Sigmoid colon (tissue), 7 donors: ENCODE data around the gene LRRC46. TPM values are rescaled to one million over a fixed set of nuclear protein-coding genes. Genes with fewer than 3 reads are reported as not detected.
A peak's percentile ranks its signal among the peaks of the same experiment; 100 is the strongest.

Source experiments
- DNase-seq: peaks from one replicate; pipeline ENCODE4 v3.0.0-alpha.2; 2019
- H3K27ac ChIP-seq, 4 donors: fragments of 200-600 bp; sonication (generic); one replicate each; pipeline ENCODE4 v1.5.1; 2016 to 2019; ENCODE audit warnings: mild to moderate bottlenecking in 1 of 4
- H3K27me3 ChIP-seq, 3 donors: fragments of 200-600 bp; sonication (generic); one replicate each; pipeline ENCODE4 v1.5.1; 2019; ENCODE audit warnings: mild to moderate bottlenecking in 1 of 3
- H3K36me3 ChIP-seq, 4 donors: fragments of 200-600 bp; sonication (generic); one replicate each; pipeline ENCODE4 v1.5.1; 2016 to 2019
- H3K4me1 ChIP-seq, 4 donors: fragments of 200-600 bp; sonication (generic); one replicate each; pipeline ENCODE4 v1.5.1; 2017 to 2019
- H3K4me3 ChIP-seq, 4 donors: fragments of 200-600 bp; sonication (generic); one replicate each; pipeline ENCODE4 v1.5.1; 2017 to 2019; ENCODE audit warnings: mild to moderate bottlenecking in 2 of 4, moderate library complexity in 1 of 4
- H3K9me3 ChIP-seq, 4 donors: fragments of 200-600 bp in 3 of 4; sonication (generic) in 3 of 4; one replicate each; pipeline versions ENCODE4 v1.5.1 to v1.6.1; 2013 to 2019
- EP300 ChIP-seq, 4 donors: sonication (generic); formaldehyde crosslinking; IDR thresholded peaks; one replicate each; pipeline ENCODE4 v1.6.1; 2017; ENCODE audit warnings: antibody characterized with exemption in 4 of 4
- POLR2A ChIP-seq, 2 donors: fragments of 450-650 bp; IDR thresholded peaks; one replicate each; pipeline ENCODE4 v1.6.1; 2016; ENCODE audit warnings: antibody characterized with exemption in 2 of 2, mild to moderate bottlenecking in 2 of 2, moderate library complexity in 2 of 2
- POLR2AphosphoS5 ChIP-seq, 4 donors: sonication (generic); formaldehyde crosslinking; IDR thresholded peaks; one replicate each; pipeline ENCODE4 v1.6.1; 2017; ENCODE audit warnings: antibody characterized with exemption in 4 of 4
- WGBS, 2 donors: extraction: QIAGEN DNeasy Blood & Tissue Kit; methylation state at CpG; one replicate each; pipeline ENCODE4 v1.1.7; 2013; 5-methylcytosine and 5-hydroxymethylcytosine counted together
- intact Hi-C: fragments of 100-400 bp; cut with DNase I; formaldehyde crosslinking; loops from one replicate; pipeline ENCODE4 v1.15.1; 2023
- polyA plus RNA-seq, 3 donors: library from polyadenylated mRNA; stranded (reverse); fragments of 200-250 nt; gene quantifications; one replicate each; pipeline ENCODE4 v1.2.3, GENCODE V29; 2013
- total RNA-seq, 4 donors: library from RNA; depleted of rRNA; stranded (reverse); fragments of >200 nt; gene quantifications; one replicate each; pipeline ENCODE4 v1.1.0, GENCODE V29; 2016
- TF ChIP-seq, protein P1 (sequence below), 4 experiments: fragments of 450-650 bp in 3 of 4; fragments of 200-600 bp in 1 of 4; IDR thresholded peaks; one replicate each; pipeline ENCODE4 v1.5.1; 2016 to 2019; ENCODE audit warnings: antibody characterized with exemption in 4 of 4, mild to moderate bottlenecking in 3 of 4, moderate library complexity in 2 of 4
- donor health status: healthy with polysubstance abuse.
- donor health status: Bipolar disorder and iron deficiency.
- donor health status: healthy.

LRRC46 gene
- total and polyA plus RNA-seq, 7 donors: 0.28 to 0.48 (median 0.36) TPM; not detected in 4

DNA sequence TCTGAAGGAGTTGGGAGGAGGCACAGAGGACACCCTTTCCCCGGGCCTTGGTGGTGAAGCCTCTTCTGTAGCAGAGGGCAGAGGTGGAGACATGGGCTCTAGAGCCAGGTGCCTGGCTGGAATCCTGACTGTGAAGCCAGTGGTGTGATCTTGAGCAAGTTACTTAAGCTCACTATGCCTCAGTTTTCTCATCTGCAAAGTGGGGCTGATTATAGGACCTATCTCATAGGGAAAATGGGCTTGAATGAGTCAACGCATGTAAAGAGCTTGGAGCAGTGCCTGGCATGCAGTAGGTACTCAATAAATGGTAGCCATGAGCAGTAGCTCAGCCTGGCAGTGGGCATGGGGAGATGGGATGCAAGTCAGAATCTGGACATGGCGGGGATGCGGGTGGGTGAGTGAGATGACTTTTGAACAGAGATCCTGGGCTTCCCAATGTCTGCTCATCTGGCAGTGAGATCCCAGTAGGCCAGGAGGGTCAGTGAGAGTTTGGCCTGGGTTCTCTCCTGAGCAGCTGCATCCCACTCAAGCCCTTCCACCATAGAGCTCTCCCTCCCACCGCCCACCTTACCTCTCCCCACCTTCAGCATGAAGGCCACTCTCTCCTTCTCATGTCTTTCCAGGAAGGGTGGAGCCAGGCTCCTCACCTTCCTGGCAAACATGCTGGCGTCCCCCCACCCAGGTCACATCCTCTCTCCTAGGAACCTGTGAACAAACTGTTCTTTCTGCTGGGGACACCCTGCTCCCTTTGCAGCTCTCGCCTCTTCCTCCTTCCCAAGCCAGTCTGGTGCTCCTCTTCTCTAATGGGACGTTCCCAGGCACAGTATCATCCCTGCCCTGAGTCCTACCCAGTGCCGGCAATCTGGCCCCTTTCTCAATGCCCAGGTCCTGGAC lies 51.5 kb downstream of the LRRC46 start:
- Histone ChIP-seq H3K9me3 (no peaks in the 10 kb centered on the region), H3K4me3 (peak overlapping the region in 2 of 4 donors; percentile 10 to 19), H3K27ac (peak overlapping the region in 2 of 4 donors; percentile 25 to 40), H3K27me3 (peaks cover 0 to 12% (median 7%) of the 10 kb centered on the region in 3 donors), H3K36me3 (no peaks in the 10 kb centered on the region), H3K4me1 (peaks cover 0 to 8% (median 0%) of the 10 kb centered on the region in 4 donors)
- WGBS, 2 donors: 80 to 84% methylated on average over 9 of the region's 9 CpGs
- no peak for DNase-seq
- TF ChIP-seq EP300 (IDR thresholded peaks at IDR 0.05) (no peak), POLR2AphosphoS5 (IDR thresholded peaks at IDR 0.05) (no peak), POLR2A (IDR thresholded peaks at IDR 0.05) (no peak)
- TF ChIP-seq, protein P1, sequence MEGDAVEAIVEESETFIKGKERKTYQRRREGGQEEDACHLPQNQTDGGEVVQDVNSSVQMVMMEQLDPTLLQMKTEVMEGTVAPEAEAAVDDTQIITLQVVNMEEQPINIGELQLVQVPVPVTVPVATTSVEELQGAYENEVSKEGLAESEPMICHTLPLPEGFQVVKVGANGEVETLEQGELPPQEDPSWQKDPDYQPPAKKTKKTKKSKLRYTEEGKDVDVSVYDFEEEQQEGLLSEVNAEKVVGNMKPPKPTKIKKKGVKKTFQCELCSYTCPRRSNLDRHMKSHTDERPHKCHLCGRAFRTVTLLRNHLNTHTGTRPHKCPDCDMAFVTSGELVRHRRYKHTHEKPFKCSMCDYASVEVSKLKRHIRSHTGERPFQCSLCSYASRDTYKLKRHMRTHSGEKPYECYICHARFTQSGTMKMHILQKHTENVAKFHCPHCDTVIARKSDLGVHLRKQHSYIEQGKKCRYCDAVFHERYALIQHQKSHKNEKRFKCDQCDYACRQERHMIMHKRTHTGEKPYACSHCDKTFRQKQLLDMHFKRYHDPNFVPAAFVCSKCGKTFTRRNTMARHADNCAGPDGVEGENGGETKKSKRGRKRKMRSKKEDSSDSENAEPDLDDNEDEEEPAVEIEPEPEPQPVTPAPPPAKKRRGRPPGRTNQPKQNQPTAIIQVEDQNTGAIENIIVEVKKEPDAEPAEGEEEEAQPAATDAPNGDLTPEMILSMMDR (IDR thresholded peaks at IDR 0.05): no peak
- intact Hi-C loops: no loop called here

DNA sequence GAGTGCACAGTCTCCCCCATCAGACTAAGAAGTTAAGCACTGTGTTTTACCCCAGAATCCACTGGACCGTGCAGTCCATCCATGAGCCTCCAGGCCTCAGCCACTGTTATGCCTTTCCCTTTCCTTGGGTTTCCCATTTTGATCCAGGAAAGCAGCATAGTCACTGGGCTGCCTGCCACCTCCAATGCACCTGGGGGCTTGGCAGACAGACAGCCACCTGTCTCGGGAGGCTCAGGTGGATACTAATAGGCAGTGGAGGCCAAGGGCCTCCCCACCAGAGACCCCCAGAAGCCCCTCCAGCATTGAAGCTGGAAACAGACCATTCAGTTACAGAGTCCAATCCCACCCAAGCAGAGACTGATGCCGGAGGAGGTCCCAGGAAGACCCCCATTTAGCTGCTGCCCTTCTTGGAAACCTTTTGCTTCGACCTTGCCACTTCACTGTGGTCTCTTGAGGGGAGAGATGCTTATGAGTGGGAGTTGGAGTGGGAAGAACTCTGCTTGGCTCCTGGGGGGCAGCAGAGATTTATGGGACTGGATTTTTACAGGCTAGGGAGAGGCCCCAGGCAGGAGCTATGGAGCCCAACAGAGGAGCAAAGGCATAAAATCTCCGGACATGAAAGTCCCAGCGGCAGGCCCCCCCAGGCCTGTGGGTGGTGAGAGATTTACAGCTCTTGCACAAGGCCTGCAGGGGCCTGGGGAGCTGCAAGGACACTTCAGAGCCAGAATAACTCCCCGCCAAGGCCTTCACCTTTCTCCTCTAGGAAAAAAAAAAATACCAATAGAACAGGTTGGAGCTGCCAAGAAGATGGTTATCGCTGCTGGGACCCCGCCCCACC lies 52.3 kb downstream of the LRRC46 start:
- H3K4me3 ChIP-seq: no peak overlapping the region
- intact Hi-C loops: no loop called here
- TF ChIP-seq, protein P1 (IDR thresholded peaks at IDR 0.05): no peak
- TF ChIP-seq EP300 (IDR thresholded peaks at IDR 0.05): no peak
- no peak for TF ChIP-seq POLR2A (IDR thresholded peaks at IDR 0.05)
- no peak for TF ChIP-seq POLR2AphosphoS5 (IDR thresholded peaks at IDR 0.05)
- no peaks in the 10 kb centered on the region for H3K9me3 ChIP-seq
- H3K36me3 ChIP-seq: no peaks in the 10 kb centered on the region
- H3K27ac ChIP-seq: no peak overlapping the region
- H3K27me3 ChIP-seq: peaks cover 0 to 8% (median 7%) of the 10 kb centered on the region in 3 donors
- peaks cover 0 to 8% (median 0%) of the 10 kb centered on the region in 4 donors for H3K4me1 ChIP-seq
- DNase-seq: no peak
- WGBS, 2 donors: 38 to 65% methylated on average over 9 of the region's 9 CpGs

DNA sequence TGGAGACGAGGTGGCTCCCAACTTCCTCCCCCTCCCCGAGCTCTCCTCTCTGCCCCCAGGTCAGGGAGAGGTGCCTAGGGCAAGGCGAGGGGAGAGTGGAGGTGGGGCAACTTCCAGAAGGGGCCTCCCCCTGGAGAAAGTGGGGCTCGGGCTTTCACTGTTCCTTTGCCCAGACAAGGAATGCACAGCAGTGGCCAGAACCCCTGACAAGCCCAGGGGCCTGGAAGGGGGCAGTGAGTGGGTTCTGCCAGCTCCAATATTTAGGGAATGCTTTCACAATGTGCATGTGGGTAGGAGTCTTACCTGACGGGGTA lies 52.9 kb downstream of the LRRC46 start:
- Histone ChIP-seq H3K9me3 (no peaks in the 10 kb centered on the region), H3K4me1 (peaks cover 0 to 8% (median 0%) of the 10 kb centered on the region in 4 donors), H3K4me3 (no peak overlapping the region), H3K27ac (no peak overlapping the region), H3K27me3 (peaks cover 0 to 8% (median 7%) of the 10 kb centered on the region in 3 donors), H3K36me3 (no peaks in the 10 kb centered on the region)
- TF ChIP-seq EP300 (IDR thresholded peaks at IDR 0.05) (no peak), POLR2A (IDR thresholded peaks at IDR 0.05) (no peak), POLR2AphosphoS5 (IDR thresholded peaks at IDR 0.05) (no peak)
- TF ChIP-seq, protein P1 (IDR thresholded peaks at IDR 0.05): no peak
- intact Hi-C loops: no loop called here
- DNase-seq: no peak
- 8 to 50% methylated on average over 5 of the region's 5 CpGs for WGBS, 2 donors

DNA sequence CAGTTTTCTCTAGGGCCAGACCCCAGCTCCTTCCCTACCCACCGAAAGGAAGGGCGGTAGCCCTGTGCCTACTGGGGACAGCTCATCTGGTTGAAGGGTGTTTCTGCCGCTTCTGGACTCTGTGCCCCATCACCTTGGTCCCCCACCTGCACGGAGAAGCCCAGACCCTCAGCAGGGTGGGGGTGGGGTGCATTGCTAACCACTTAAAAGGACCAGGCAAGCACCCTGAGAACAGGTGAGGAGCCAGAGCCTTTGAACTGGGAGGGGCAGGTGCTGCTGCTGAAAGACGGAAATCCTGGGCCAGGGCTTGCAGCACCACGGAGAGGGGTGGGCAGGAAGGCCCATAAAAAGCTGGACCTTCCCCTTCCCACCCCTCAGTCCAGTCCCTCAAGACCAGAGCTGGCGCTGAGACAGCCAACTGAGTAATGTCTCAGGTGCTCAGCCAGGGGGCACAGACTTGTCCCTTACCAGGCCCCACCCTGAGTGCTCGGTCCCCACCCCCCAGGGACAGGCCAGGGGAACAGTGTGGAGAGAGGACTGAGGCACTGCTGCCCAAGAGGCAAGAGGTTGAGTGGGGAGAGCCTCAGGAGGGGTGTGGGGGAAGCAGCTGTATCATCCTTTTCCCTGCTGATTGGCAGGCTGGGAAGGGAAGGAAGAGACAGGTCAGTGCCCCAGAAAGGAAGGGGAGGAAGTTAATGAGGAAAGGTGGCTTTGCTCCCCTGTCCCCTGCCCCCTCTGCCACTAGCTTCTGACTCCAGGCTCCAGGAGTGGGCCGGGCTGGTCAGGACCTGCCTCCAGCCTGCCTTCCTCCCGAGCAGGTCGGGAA lies 53.6 kb downstream of the LRRC46 start:
- Histone ChIP-seq H3K27me3 (peaks cover 0 to 8% (median 7%) of the 10 kb centered on the region in 3 donors), H3K4me3 (no peak overlapping the region), H3K9me3 (no peaks in the 10 kb centered on the region), H3K4me1 (peaks cover 0 to 8% (median 0%) of the 10 kb centered on the region in 4 donors), H3K36me3 (no peaks in the 10 kb centered on the region), H3K27ac (no peak overlapping the region)
- no peak for TF ChIP-seq EP300 (IDR thresholded peaks at IDR 0.05)
- TF ChIP-seq, protein P1 (IDR thresholded peaks at IDR 0.05): no peak
- TF ChIP-seq POLR2AphosphoS5 (IDR thresholded peaks at IDR 0.05): no peak
- no peak for TF ChIP-seq POLR2A (IDR thresholded peaks at IDR 0.05)
- DNase-seq: no peak
- intact Hi-C loops: no loop called here
- WGBS, 2 donors: 13 to 46% methylated on average over 11 of the region's 11 CpGs
